Upper lobe of left lung (tissue), 4 donors: ENCODE results near the gene CARMIL3.

Source experiments
- POLR2A ChIP-seq, 4 donors: fragments of 450-650 bp; IDR thresholded peaks; one replicate each; pipeline ENCODE4 v1.5.1; 2016 to 2017; ENCODE audit warnings: antibody characterized with exemption in 4 of 4, mild to moderate bottlenecking in 2 of 4
- TF ChIP-seq, protein P1 (sequence below), 6 experiments: fragments of 450-650 bp in 4 of 6; fragments of 200-600 bp in 2 of 6; sonication (generic) in 2 of 6; IDR thresholded peaks; one replicate each; pipeline ENCODE4 v1.5.1; 2016 to 2019; ENCODE audit warnings: antibody characterized with exemption in 6 of 6

DNA sequence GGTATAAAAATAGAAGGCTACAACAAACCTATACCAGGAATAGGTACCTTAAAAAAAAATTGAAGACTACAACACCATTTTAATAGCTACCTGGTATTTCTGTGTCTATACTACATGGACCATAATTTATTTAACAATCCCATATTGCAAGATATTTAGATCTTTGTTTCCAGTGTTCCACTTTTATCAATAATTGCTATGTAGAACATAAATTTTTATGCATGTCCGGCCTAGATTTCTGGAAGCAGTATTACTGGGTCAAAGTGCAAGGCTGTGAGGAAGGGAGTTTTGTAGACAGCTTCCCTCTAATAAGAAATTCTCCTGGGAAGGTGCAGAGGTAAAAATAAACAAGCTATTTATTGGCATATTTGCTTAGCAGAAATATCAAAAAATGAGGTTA lies 58.7 kb downstream of the CARMIL3 start:
- TF ChIP-seq, protein P1, sequence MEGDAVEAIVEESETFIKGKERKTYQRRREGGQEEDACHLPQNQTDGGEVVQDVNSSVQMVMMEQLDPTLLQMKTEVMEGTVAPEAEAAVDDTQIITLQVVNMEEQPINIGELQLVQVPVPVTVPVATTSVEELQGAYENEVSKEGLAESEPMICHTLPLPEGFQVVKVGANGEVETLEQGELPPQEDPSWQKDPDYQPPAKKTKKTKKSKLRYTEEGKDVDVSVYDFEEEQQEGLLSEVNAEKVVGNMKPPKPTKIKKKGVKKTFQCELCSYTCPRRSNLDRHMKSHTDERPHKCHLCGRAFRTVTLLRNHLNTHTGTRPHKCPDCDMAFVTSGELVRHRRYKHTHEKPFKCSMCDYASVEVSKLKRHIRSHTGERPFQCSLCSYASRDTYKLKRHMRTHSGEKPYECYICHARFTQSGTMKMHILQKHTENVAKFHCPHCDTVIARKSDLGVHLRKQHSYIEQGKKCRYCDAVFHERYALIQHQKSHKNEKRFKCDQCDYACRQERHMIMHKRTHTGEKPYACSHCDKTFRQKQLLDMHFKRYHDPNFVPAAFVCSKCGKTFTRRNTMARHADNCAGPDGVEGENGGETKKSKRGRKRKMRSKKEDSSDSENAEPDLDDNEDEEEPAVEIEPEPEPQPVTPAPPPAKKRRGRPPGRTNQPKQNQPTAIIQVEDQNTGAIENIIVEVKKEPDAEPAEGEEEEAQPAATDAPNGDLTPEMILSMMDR (IDR thresholded peaks at IDR 0.05), result no peak
- TF ChIP-seq POLR2A (IDR thresholded peaks at IDR 0.05), result no peak
